RWPE2 (cell line): ENCODE results near the gene STRN.

Source experiments
- ATAC-seq: fragments of 200-7000 bp; cut with Tn5 transposase; 3 replicates; pipeline ENCODE4 v1.9.1; 2021; ENCODE audit warnings: low read depth
- DNase-seq: peaks from one replicate; pipeline ENCODE4 v3.0.0-alpha.2; 2020; ENCODE audit warnings: low spot score
- H3K27ac ChIP-seq: fragments of 450-650 bp; 2 replicates; pipeline ENCODE4 v1.5.1; 2017; ENCODE audit warnings: mild to moderate bottlenecking; ENCODE audit not compliant: poor library complexity, severe bottlenecking
- H3K27me3 ChIP-seq: fragments of 250-450 bp; sonication (Bioruptor Pico); 2 replicates; pipeline ENCODE4 v1.5.1; 2021; ENCODE audit warnings: mild to moderate bottlenecking, moderate library complexity; ENCODE audit not compliant: insufficient read depth, poor library complexity, severe bottlenecking
- H3K36me3 ChIP-seq: fragments of 250-450 bp; sonication (Bioruptor Pico); 2 replicates; pipeline ENCODE4 v1.5.1; 2020; ENCODE audit warnings: low read depth, mild to moderate bottlenecking, moderate library complexity
- H3K4me1 ChIP-seq: fragments of 250-450 bp; sonication (Bioruptor Pico); 2 replicates; pipeline ENCODE4 v1.5.1; 2021; ENCODE audit warnings: mild to moderate bottlenecking, moderate library complexity; ENCODE audit not compliant: insufficient read depth, poor library complexity, severe bottlenecking
- H3K4me3 ChIP-seq: fragments of 250-450 bp; sonication (Bioruptor Pico); 2 replicates; pipeline ENCODE4 v1.5.1; 2021; ENCODE audit warnings: mild to moderate bottlenecking, moderate library complexity; ENCODE audit not compliant: severe bottlenecking
- H3K9me3 ChIP-seq: fragments of 250-450 bp; sonication (Bioruptor Pico); 2 replicates; pipeline ENCODE4 v1.5.1; 2021; ENCODE audit warnings: mild to moderate bottlenecking, moderate library complexity; ENCODE audit not compliant: severe bottlenecking
- TF ChIP-seq, protein P1 (sequence below): fragments of 450-650 bp; IDR thresholded peaks from one replicate; pipeline ENCODE4 v1.5.1; 2017; ENCODE audit warnings: mild to moderate bottlenecking, moderate library complexity; ENCODE audit not compliant: poor library complexity, severe bottlenecking

The STRN gene

DNA sequence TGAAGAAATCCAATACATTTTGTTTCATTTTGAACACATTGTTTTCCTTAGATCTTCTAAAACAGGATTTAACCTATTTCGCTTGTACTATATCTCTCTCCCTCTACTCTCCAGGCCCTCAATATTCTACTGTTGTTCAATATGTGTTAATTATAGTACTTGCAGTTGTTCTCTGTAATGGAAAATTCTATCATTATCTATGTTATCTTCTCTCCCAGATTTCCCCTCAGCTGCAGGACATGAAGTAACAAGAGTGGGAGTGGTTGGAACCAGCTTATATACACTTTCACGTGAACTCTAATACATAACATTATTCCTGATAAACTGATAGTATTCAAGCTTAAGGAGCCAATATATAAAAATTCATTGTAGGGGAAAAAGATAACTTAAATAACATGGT is 7.0 kb upstream of the STRN start:
- no peak for DNase-seq

DNA sequence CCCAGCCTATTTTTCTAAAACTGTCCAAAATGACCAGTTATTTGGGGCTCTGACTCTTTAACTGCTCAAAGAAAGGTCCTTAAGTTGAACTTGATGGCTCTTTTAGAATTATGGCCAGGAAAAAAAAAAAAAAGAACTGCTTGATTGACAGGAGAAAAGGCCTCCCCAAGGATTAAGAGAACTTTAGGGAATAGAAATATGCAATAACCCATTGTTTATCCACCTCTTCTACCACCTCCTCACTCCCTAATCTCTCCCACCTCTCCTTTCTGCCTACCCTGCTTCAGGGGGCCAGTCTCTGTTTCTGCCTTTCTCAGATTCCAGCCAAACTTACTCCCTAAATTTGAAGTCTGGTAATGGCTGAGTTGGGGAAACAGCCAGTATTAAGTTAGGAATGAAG is 5.7 kb upstream of the STRN start:
- TF ChIP-seq, protein P1, sequence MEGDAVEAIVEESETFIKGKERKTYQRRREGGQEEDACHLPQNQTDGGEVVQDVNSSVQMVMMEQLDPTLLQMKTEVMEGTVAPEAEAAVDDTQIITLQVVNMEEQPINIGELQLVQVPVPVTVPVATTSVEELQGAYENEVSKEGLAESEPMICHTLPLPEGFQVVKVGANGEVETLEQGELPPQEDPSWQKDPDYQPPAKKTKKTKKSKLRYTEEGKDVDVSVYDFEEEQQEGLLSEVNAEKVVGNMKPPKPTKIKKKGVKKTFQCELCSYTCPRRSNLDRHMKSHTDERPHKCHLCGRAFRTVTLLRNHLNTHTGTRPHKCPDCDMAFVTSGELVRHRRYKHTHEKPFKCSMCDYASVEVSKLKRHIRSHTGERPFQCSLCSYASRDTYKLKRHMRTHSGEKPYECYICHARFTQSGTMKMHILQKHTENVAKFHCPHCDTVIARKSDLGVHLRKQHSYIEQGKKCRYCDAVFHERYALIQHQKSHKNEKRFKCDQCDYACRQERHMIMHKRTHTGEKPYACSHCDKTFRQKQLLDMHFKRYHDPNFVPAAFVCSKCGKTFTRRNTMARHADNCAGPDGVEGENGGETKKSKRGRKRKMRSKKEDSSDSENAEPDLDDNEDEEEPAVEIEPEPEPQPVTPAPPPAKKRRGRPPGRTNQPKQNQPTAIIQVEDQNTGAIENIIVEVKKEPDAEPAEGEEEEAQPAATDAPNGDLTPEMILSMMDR, result no peak
- no peak overlapping the region for H3K4me3 ChIP-seq
- H3K9me3 ChIP-seq, result no peaks in the 10 kb centered on the region
- H3K27me3 ChIP-seq, result no peaks in the 10 kb centered on the region
- no peak overlapping the region for H3K27ac ChIP-seq
- H3K36me3 ChIP-seq, result no peaks in the 10 kb centered on the region
- H3K4me1 ChIP-seq, result peaks cover 4% of the 10 kb centered on the region
- no peak for DNase-seq
- ATAC-seq, result no peak

More for the DNA sequence above, 7.0 kb upstream of the STRN start:
- H3K27me3 ChIP-seq, result no peaks in the 10 kb centered on the region
- H3K4me3 ChIP-seq, result no peak overlapping the region
- no peaks in the 10 kb centered on the region for H3K4me1 ChIP-seq
- no peaks in the 10 kb centered on the region for H3K9me3 ChIP-seq
- no peak overlapping the region for H3K27ac ChIP-seq
- no peak for ATAC-seq
- no peaks in the 10 kb centered on the region for H3K36me3 ChIP-seq
- TF ChIP-seq, protein P1, result no peak

DNA sequence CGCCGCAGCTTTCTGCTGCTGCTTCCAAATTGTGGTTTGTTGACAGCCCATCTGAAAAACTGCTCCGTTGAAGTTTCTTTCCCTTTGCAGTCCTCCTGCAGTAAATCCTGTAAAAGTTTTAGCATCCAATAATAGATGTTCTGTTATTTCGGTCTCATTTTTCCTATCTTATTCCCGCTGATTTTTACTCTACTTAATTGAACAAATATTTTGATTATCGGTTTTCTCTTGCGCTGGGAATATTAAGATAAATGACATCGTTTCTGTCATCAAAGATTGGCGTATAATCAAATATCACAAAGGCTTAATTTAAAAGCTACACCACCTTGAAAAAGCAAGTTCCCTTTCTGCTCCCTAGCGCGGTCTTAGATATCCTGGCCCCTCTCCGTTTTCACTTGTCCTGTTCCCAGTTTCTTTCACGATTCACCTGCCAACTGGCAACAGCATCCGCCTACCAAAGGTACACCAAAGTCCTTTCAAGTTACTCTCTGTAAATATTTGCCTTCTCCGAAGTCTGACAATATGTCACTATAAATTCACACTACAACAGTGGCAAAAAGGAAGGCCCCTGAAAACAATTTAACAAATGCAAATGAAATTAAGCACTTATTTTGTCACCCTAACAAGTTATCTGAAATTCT is 1.0 kb upstream of the STRN start:
- TF ChIP-seq, protein P1, result no peak
- no peaks in the 10 kb centered on the region for H3K9me3 ChIP-seq
- peaks cover 13% of the 10 kb centered on the region for H3K4me1 ChIP-seq
- H3K27me3 ChIP-seq, result no peaks in the 10 kb centered on the region
- peak overlapping the region; percentile 96 for H3K4me3 ChIP-seq
- DNase-seq (no peak), ATAC-seq (no peak)
- peak overlapping the region; percentile 71 for H3K27ac ChIP-seq
- 0 out of 2 replicates have a peak, but pooled peaks cover 2% of the 10 kb centered on the region for H3K36me3 ChIP-seq

DNA sequence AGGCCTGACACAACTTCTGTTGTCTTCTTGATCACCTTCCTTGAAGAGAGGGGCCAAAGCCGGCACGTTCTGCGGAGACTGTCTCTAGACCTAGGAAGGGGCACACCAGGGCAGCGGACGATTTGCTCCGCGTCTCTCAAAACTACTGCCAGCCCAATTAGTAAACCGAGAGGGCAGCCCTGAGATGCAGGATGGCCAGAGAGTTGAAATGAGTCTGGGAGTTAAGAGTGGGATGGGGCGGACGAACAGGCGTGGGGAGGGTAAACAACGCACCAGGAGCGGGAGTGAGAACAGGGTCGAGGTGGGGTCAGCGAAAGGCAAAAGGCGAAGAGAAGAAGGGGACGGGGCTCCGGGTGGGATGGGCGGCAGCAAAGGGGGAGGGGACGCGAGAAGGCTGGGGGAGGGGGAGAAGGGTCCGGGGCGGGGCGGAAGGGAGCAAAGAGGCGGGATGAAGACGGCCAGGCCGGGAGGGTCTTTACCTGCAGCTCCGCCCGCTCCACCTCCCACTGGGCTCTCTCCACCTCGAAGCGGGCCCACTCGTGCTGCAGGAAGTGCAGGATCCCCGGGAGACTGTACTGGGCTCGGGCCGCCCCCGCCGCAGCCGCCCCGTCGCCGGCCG is 476 bp downstream of the STRN start:
- TF ChIP-seq, protein P1, result no peak
- DNase-seq (peak; percentile 66), ATAC-seq (peak; percentile 22)
- 0 out of 2 replicates have a peak, but pooled peaks cover 2% of the 10 kb centered on the region for H3K36me3 ChIP-seq
- peak overlapping the region; percentile 96 for H3K4me3 ChIP-seq
- H3K4me1 ChIP-seq, result peaks cover 13% of the 10 kb centered on the region
- H3K9me3 ChIP-seq, result no peaks in the 10 kb centered on the region
- peak overlapping the region; percentile 71 for H3K27ac ChIP-seq
- no peaks in the 10 kb centered on the region for H3K27me3 ChIP-seq

DNA sequence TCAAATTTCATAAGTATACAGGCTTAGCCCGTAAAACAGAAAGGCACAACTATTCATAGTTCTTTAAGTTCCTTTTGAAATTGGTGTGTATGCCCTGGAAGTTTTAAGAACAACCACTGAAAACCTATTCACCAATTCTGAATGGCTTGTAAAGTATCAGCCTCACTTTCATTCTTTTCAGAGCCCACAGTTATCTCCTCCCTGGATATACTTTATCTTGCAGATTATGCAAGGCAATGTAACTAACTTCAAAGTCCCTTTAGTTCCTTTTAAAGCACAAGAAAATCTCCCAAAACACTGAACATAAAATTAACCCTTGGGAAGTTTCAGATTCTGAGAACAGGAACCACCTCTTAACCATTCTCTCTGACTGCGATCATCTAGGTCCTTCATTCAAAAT is 1.1 kb downstream of the STRN start:
- 0 out of 2 replicates have a peak, but pooled peaks cover 2% of the 10 kb centered on the region for H3K36me3 ChIP-seq
- DNase-seq (no peak), ATAC-seq (no peak)
- peaks cover 15% of the 10 kb centered on the region for H3K4me1 ChIP-seq
- no peaks in the 10 kb centered on the region for H3K27me3 ChIP-seq
- H3K27ac ChIP-seq, result peak overlapping the region; percentile 71
- TF ChIP-seq, protein P1, result no peak
- peak overlapping the region; percentile 96 for H3K4me3 ChIP-seq
- no peaks in the 10 kb centered on the region for H3K9me3 ChIP-seq
